ENCODE results near the gene ZNF726.
A peak's percentile ranks its signal among the peaks of the same experiment; 100 is the strongest.
"Not testable (repeated sequence)": the region's sequence is repeated elsewhere in the genome, so short reads cannot be mapped to it uniquely, and the experiment has no call there.

ZNF726 gene

DNA sequence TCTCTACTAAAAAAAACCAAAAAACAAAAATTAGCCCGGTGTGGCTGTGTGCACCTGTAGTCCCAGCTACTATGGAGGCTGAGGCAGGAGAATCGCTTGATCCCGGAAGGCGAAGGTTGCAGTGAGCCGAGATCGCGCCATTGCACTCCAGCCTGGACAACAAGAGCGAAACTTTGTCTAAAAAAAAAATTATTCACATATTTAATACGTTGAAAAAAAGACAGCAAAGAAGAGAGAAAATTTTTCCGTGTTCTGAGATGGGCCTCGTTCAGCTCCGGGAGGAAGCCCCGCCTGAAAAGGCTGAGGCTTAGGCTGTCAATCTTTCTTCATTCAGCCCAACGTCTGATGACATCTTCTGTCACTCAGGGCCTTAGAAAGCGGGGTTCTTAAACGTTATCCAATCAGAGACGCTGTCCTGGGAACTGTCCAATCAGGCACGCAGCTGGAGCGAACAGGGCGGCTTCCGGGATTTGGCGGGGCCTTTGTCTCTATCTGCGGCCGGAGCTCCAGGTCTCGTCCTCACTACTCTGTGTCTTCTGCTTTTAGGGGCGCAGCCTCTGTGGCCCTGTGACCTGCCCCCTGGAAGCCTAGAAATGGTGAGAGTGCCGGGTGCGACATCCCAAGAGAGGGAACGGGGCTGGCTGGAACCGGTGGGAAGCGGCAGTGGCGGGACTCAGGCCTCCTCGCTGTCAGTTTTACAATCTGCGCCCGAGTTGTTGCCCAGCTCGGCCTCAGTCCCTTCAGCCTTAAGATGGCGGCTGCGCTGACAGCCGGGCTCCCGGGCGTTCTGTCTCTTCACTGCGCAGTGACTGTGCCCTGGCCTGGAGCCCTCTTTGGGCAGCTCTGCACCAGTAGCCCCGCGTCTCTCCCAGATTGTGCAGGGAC, at the start of gene ZNF726:
ZNF726 (plus strand) TSS at position 485 of the 885 bp plus-strand sequence; CDS start at position 594, 109 bp downstream.
- DNase-seq (ENCODE audit: insufficient read length, low spot score) (peak; percentile 47), FAIRE-seq (peak; percentile 83)

DNA sequence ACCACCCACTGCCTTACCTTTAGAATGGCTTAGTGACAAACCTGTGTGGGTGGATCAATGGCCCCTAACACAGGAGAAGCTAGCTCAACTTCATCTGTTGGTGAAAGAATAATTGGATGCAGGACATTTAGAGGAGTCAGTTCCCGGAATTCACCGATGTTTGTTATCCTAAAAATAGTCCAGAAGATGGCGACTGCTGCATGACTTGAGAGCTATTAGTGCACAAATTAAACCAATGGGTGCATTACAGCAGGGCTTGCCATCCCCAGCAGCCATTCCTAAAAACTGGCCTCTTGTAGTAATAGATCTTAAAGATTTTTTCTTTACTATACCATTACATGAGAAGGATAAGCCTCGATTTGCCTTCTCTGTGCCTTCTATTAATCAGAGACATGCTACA, 46.8 kb upstream of the ZNF726 start:
- FAIRE-seq (no peak), DNase-seq (ENCODE audit: insufficient read length, low spot score) (no peak)

DNA sequence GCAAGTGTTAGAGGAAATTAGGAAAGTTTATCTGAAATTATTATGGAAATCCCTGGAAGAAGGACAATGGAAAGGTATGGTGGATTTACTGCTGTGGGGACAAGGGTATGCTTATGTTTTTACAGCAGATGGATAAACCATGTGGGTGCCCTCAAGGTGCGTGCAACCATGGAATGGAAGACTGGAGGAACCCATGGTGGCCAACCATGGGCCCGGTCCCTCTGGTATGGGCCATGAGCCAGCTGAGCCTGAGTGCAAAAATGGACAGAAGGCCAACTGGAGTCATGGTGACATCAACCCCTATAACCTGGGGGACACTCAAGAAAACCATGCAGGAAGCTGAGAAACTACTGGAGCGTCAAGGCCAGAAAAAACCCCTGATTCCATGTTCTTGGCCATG, 46.1 kb upstream of the ZNF726 start:
- DNase-seq (ENCODE audit: insufficient read length, low spot score) (no peak), FAIRE-seq (no peak)

DNA sequence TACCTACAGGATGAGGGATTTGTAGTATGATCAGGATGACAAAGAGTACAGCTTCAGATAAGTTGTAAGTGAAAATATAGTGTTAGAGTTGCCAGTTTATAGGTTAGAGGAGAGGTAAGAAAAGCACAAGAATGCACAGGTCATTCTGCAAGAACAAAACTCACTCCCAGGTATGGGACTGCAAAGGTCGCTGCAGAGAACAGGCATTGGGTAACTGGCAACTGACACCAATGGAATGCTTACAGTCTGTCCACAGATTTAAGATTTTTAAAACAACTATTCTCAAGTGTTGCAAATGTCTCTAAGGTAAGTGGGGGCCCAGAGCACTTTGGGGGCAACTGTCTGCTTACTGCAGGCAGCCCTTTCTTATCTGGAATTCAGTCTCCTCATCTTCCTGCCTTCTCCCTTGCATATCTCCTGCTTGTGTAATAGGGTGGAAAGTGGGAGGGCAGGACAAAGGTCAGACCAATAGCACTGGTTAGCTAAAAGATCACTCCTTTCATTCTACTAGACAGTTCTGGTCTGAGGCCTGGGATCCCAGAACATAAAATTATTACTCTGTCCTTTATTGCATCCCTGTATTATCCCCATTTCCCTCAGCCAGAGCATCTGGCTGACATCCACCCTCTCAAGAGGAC, 42.3 kb upstream of the ZNF726 start:
- no peak for FAIRE-seq
- DNase-seq (ENCODE audit: insufficient read length, low spot score) = no peak

DNA sequence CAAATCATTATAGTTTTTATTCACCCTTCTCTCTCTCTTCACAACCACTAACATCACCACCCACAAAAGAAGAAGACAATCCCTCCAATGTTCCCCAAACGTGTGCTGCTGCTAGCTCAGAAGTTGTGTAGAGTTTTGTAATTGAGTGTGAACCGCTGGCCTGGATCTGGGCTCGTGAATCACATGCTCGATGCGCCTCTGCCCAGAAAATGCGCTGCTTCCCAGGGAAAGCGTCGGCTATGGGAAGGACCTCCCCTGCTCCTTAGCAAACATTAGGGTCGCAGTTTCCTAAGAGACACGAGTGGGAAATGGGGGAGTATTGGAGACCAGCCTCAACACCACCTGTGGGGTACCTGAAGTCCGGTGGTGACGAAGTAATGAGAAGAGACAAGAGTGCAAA, 38.4 kb upstream of the ZNF726 start:
- FAIRE-seq (no peak), DNase-seq (ENCODE audit: insufficient read length, low spot score) (no peak)

DNA sequence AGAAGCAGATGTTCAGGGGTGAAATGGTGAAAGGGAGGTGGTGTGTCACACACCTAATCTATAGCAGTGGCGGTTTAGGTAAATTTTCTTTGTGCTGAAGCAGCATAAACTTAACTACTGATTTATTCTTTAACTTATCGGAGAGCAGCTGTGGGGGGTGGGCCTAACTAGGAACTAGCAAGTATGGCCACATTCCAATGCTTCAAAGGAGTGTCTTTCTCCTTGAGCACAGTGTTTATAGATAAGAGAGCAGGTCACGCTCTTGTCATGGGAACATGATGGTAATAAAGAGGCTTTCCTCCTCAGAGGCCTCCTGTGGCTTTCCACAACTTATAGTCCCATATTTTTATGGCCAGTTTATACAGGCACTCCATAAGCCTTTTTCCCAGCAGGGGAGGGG, 37.9 kb upstream of the ZNF726 start:
- DNase-seq (ENCODE audit: insufficient read length, low spot score); FAIRE-seq: not testable (repeated sequence)

DNA sequence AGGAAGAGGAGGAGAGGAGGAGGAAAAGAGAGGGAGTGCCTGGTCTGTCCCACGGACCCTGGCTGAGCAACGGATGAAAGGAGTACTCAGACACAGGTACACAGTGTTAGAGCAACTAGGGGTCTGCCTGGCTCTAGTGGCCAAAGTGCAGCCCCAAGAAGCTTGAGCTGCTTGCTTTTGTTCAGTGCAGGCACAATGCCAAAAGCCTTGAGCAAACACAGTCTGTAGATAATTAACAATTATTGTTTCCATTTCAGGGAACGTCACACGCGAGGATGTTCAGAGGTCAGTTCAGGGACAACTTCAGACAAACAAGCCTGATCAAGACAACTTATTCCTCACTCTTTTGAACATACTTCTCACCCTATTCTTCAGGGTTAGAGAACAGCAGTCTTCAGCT, 32.2 kb upstream of the ZNF726 start:
- DNase-seq (ENCODE audit: insufficient read length, low spot score) (no peak), FAIRE-seq (no peak)

DNA sequence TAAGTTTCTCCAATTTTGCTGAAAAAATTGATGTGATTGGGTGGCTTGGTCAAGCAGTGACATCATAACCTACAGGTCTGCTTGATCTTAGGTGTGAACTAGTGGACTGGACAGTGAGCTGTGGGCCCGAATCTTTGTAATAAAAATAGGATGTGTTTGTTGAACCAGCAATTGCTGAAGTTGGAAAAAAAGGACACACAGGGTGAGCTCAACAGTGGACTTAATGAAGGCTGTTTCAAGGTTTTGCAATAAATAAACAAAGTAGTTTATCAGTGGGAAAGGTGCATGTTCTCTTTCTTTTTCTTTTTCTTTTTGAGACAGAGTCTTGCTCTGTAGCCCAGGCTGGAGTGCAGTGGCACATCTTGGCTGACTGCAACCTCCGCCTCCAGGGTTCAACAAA, 30.3 kb upstream of the ZNF726 start:
- no peak for FAIRE-seq
- no peak for DNase-seq (ENCODE audit: insufficient read length, low spot score)

DNA sequence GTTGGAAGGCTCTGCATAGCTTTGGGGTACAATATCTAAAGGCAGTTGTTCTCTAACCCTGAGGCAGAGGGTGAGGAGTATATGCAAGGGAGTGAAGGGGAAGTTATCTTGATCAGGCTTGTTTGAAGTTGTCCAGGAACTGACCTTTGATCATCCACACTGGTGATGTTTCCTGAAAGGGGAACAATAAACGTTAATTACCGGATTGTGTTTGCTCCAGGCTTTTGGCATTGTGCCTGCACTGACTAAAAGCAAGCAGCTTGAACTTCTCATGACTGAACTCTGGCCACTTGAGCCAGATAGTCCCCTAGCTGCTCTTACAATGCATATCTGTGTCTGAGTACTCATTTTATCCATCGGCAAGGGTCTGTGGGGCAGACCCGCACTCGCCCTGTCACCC, 27.0 kb upstream of the ZNF726 start:
- FAIRE-seq = no peak

DNA sequence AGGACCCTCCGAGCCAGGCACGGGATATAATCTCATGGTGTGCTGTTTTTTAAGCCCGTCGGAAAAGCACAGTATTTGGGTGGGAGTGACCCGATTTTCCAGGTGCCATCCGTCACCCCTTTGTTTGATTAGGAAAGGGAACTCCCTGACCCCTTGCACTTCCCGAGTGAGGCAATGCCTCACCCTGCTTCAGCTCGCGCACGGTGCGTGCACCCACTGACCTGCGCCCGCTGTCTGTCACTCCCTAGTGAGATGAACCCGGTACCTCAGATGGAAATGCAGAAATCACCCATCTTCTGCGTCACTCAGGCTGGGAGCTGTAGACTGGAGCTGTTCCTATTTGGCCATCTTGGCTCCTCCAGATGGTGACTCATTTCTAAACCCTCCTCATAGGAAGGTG, 18.6 kb upstream of the ZNF726 start:
- not testable (repeated sequence) for FAIRE-seq; DNase-seq (ENCODE audit: insufficient read length, low spot score)

More for the DNA sequence above, 27.0 kb upstream of the ZNF726 start:
- no peak for DNase-seq (ENCODE audit: insufficient read length, low spot score)

DNA sequence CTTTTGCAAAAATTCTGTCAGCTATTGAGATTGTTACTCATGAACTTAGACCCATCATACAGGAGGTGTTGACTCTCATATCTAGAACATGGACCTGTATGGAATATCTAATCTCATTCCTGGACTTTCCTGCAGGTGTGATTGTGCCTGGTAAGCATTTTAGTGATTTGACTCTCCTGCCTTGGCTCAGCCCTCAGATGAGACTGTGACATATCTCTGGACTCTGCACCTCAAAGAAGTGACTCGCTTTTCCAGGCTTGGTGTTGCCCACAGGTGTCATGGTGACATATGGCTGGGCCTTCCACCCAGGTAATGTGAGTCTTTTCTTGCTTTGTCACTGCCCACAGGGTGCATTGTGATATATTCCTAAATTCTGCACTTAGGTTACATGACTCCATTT, 17.8 kb upstream of the ZNF726 start:
- FAIRE-seq (no peak), DNase-seq (ENCODE audit: insufficient read length, low spot score) (no peak)

DNA sequence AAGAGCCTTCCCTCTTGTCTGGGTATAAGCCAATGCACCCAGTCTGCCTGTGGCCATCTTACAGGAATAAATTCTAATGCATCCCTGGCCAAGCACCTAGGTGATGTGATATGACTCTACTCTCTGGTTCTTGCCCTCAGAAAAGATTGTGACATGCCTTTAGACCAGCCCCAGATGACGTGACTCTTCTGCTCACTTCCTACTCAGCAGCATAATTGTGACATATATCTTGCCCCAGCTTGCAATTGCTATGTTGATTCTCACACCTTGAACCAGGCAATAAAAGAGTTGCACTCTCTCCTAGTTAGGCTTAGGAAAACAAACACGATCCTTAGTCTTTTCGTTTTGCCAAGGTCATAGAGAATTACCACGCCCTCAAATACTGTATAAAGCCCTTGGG, 13.3 kb upstream of the ZNF726 start:
- FAIRE-seq = no peak
- no peak for DNase-seq (ENCODE audit: insufficient read length, low spot score)

DNA sequence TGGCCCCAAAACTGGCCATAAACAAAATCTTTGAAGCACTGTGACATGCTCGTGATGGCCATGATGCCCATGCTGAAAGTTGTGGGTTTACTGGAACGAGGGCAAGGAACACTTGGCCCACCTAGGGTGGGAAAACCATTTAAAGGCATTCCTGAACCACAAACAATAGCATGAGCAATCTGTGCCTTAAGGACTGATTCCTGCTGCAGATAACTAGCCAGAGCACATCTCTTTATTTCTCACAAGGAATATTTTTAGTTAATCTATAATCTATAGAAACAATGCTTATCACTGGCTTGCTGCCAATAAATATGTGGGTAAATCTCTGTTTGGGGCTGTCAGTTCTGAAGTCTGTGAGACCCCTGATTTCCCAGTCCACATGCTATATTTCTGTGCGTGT, 10.3 kb upstream of the ZNF726 start:
- DNase-seq (ENCODE audit: insufficient read length, low spot score) = no peak
- no peak for FAIRE-seq

DNA sequence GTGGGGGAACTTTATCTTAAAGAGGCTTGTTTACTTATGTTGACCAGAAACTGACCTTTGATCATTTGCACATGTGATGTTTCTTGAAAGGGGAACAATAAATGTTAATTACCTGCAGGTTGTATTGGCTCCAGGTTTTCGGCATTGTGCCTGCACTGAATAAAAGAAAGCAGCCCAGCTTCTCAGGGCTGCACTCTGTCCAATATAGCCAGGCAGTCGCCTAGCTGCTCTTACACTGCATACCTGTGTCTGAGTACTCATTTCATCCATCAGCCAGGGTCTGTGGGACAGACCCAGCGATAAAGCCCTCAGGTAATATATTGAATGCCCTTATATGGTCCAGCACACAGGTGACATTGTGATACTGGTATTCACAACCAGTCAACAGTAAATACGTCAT, 8.9 kb upstream of the ZNF726 start:
- no peak for DNase-seq (ENCODE audit: insufficient read length, low spot score)
- no peak for FAIRE-seq

DNA sequence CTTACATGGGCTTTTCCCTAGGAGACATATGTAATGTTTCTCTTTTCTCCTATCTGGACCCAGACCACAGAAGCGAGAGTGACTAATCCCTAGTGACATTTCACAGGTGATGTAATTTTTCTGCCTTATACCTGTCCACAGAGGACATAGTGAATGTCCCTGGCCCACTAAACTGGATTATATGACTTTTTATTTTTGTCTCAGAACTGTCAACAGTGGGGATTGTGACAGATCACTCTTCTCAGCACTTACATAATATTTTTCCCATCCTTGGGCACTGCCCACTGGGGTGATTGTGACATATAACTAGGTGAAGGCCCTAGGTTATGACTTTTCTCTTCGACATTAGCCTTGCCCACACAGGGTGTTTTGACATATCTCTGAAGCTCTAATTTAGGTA, 7.9 kb upstream of the ZNF726 start:
- DNase-seq (ENCODE audit: insufficient read length, low spot score) (no peak), FAIRE-seq (no peak)

DNA sequence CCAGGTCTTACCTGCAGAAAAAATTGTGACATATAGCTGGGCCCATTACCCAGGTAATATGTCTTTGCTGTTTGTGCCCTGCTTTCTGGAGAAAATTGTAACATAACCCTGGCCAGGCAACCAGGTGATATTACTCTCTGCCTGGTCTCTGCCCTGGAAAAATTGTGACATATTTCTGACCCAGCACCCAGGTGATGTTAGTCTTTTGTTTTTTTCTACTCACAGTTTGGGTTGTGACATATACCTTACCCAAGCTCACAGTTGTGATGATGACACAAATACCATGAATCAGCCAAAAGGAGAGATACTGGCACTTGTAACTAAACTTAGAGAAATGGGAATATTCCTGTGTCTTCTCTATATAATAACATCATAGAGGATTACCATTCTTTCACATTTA, 6.5 kb upstream of the ZNF726 start:
- no peak for DNase-seq (ENCODE audit: insufficient read length, low spot score)
- FAIRE-seq = no peak

DNA sequence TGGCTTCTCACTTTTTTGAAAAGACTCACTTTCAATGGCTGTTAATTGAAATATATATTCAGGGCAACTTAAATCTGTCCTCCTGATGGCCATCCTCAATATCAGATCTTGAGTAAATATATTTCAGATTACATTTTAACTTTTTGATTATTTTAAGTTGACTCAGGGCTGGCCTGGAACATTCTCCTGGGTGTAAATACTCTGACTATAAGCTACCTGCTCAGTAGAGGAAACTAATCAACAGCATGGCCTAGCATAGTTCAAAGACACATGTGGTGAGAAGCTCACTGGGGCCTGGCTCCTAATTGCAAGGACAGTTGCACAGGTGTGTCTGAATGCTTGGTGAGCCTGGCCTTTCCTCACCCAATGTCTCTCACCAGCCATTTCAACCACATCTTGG, 5.5 kb upstream of the ZNF726 start:
- FAIRE-seq (no peak), DNase-seq (ENCODE audit: insufficient read length, low spot score) (no peak)

DNA sequence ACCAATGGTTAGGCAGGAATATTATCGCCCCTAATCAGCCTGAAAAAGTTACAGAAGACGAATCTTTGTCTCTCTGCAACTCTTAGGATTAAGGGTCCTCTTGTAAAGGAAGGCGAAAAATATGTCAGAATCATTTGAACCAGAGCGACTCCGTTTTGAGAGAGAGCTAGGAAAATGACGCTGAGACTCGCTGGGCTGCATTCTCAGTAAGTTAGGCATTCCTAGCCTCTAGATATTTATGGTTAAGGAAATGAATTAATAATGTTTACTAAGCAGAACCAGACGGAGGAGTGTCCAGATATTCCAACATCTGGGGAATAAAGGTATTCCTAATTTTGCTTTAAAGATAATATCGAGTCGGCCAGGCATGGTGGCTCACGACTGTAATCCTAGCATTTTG, 755 bp upstream of the ZNF726 start:
- DNase-seq (ENCODE audit: insufficient read length, low spot score) = no peak
- FAIRE-seq = no peak

DNA sequence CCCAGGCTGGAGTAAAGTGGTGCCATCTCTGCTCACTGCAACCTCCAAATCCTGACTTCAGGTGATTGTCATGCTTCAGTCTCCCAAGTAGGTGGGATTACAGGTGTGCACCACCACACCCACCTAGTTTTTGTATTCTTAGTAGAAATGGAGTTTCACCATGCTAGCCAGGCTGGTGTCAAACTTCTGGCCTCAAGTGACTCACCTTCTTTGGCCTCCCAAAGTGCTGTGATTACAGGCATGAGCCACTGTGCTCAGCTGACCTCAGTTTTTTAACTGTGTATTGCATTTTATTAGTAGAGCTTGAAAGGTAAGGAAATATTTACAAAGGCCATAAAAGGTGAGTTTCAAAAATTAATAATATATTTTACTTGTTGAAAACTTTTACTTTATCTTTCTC, 2.3 kb downstream of the ZNF726 start:
- DNase-seq (ENCODE audit: insufficient read length, low spot score) (no peak), FAIRE-seq (no peak)

DNA sequence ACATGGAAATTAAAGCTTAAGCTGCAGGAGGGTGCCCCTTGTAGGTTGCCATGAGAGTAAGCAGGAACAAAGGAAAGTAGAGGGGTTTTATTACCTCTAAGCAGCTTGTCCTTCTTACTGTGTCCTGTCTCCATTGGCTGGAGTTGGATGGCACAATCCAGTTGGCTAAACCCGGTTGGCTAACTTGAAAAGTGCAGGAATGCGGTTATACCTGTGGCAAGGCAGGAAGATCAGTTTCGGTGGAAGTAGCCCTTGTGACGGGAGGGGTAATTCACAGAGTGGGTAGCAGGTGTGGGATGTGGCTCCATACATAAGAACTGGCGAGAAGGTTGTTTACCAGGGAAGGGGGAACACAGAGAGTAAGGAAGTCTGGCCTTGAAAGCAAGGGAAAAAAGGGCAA, 3.2 kb downstream of the ZNF726 start:
- FAIRE-seq (no peak), DNase-seq (ENCODE audit: insufficient read length, low spot score) (no peak)

DNA sequence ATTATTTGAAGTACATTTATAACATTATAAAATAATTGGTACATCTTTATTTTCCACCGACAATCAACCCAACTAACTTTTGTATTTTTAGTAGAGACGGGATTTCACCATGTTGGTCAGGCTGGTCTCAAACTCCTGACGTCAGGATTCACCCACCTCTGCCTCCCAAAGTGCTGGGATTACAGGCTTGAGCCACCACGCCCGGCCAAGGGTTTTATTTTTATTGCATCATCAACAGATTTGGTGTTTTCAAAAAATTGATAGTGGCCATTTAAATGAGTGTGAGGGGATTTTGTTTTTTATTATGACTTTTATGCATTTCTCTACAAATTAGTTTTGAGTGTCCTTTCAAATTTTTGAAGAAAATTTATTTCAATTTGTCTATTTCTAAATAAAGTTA, 10.6 kb downstream of the ZNF726 start:
- FAIRE-seq (no peak), DNase-seq (ENCODE audit: insufficient read length, low spot score) (no peak)

DNA sequence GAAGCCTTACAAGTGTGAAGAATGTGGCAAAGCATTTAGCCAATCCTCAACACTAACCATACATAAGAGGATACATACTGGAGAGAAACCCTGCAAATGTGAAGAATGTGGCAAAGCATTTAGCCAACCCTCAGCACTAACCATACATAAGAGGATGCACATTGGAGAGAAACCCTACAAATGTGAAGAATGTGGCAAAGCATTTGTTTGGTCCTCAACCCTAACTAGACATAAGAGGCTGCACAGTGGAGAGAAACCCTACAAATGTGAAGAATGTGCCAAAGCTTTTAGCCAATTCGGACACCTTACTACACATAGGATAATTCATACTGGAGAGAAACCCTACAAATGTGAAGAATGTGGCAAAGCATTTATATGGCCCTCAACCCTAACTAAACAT, 18.2 kb downstream of the ZNF726 start:
- DNase-seq (ENCODE audit: insufficient read length, low spot score) (no peak), FAIRE-seq (no peak)

Measured in GM19239 (cell line).